HG03378 (cell line): ENCODE data around the gene PLXNA4.

Experiments
- ATAC-seq: cut with Tn5 transposase; IDR thresholded peaks from one replicate; pipeline ENCODE4 v1.9.1; 2021; ENCODE audit warnings: mild to moderate bottlenecking, moderate library complexity; ENCODE audit not compliant: unreplicated experiment

Gene PLXNA4

DNA sequence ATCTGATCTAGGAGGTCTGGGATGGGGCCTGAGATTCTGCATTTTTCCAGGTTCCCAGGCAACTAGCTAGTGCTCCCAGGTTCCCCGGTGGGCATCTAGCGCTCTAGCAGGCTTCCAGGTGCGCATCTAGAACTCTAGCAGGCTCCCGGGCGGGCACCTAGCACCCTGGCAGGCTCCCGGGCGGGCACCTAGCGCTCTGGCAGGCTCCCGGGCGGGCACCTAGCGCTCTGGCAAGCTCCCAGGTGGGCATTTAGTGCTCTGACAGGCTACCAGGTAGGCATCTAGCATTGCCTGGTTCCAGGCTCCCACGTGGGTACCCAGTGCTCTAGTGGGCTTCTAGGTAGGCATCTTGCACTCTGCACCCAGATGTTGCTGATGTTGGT is 414.7 kb downstream of the PLXNA4 start:
- no peak for ATAC-seq

DNA sequence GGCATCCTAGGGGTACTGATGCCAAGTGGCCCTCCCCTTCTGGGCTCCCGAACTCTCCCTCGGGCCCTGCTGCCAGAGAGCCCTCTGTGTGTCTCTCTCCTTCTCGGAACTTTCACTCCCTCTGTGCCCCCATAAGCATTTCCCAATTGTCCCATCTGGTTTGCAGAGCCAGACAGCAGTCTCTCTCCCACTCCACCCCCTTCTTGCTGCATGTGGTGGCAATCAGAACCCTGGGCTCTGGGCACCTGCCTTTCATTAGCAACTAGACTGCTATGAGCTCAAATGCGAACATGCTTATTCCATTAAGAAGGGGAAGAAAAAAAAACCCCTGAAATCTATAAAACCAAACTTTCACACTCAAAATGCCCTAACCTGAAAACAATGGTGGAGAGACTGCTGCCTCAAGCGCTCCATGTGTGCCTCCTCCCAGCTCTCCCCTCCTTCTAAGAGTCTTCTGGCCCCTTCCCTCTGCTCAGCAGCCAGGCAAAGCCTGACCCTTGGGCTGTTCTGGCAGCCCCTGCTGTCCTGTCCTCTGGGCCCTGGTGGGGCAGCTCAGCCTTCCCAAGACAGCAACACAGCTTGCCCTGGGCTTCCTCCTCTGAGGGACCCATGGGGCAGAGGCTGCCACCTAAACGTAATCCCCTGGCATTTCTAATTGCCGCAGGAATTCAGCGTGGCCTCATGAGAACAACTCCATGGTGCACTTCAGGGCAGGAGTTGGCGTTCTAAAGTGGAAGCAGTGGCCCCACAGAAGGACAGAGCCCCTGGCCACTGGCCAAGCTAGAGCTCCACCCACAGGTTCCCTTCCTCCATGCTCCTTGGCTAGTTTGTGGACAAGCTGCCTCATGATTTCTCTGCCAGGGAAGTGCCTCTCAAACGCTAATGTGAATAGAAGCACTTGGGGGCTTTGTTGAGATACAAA is 415.4 kb downstream of the PLXNA4 start:
- ATAC-seq: no peak

DNA sequence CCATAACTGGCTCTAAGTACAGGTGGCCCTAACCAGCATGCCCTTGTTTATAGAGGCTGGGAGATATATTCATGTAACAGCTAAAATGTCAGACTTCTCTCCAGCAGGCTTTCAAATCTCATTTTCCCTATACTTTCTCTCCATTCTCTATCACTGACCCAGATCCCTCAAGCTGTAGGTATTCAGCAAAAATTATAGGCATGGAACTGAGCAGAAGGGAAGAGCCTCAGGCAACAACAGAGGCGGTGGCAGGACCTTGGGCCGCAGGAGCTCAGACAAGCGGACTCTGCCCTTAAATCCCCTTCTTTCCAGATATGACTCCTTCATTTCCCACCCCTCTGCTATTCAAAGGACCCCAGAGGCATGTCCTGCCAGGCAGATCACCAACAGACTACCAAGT is 417.4 kb downstream of the PLXNA4 start:
- no peak for ATAC-seq

DNA sequence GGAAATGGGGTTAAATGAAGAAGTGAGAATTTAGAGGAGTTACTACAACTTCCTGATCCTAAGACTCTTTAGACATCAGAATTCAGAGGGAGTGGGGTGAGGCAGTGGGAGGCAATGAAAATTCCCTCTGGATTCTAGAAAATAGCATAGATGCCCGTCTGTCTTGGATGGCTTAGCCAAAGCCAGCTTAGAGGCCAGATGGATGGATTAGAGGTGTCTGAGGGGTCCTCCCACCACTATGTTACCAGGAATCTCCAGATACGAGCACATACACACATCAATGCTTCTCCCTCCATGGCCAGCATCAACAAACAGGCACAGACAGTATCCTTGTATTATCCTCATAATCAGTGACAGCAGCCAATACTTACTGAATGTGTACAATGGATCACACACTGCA is 418.1 kb downstream of the PLXNA4 start:
- no peak for ATAC-seq

DNA sequence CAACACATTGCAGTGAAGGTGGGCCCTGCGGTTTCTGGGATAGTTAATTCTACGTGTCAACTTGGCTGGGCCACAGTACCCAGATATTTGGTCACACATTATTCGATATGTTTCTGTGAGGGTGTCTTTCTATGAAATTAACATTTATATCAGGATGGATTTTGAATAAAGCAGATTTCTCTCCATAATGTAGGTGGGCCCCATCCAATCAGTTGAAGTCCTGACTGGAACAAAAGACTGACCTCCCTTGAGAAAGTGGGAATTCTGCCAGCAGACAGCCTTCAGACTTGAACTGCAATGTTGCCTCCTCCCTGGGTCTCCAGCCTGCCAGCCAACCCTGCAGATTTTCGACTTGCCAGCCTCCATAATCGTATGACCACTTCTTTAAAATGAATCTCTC is 420.6 kb downstream of the PLXNA4 start:
- ATAC-seq: no peak

DNA sequence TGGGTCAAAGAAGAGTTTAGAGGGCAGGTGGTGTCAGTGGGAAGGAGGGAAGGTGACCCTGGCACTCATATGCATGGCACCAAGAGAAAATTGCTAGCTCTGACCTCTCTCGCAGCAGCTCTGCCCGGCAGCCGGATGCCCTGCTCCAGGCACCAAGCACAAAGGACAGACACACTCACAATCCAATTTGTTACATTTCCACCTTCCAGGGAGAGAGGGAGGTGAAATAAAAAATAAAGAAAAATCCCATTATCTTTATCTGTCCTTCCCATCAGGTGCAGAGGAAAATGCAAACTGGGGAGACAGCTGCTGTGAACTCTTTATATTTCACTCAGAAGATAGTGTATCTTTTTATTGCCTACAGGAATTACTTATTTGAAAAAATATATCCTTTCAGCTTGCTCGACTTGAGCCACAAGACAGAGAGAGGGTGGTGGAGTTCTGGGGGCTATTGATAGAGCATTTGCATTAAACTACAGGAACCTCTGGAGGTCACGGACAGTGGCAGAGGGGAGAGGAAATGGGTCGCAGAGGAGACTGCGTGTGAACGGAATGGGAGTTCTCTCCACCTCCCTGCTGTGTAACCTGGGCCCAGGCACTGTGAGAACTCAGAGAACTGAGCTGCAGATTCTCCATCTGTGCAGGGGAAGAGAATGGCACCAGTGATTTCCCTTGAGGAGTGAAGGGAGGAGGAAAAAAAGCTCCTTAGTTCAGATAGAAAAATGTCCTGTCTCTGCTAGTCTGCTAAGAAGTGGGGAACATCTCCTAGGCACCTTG is 421.4 kb downstream of the PLXNA4 start:
- no peak for ATAC-seq

DNA sequence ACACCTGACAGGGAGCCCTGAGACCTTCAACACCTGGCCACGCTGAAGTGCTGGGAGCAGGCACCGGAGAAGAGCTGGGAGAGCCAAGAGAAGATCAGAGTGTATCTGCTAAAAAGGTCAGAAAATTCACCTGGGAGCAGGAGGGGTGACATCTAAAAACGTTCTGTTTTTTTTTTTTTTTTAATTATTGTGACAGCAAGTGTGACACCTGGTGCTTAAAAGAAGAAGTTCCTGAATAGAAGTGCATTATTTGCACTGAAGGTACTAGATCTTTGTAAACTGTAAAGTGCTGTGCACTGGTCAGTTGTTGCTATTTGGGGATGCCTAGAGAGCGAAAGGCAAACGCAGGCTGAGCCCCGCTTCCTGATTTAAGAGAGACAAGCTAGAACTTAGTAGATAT is 422.0 kb downstream of the PLXNA4 start:
- no peak for ATAC-seq

DNA sequence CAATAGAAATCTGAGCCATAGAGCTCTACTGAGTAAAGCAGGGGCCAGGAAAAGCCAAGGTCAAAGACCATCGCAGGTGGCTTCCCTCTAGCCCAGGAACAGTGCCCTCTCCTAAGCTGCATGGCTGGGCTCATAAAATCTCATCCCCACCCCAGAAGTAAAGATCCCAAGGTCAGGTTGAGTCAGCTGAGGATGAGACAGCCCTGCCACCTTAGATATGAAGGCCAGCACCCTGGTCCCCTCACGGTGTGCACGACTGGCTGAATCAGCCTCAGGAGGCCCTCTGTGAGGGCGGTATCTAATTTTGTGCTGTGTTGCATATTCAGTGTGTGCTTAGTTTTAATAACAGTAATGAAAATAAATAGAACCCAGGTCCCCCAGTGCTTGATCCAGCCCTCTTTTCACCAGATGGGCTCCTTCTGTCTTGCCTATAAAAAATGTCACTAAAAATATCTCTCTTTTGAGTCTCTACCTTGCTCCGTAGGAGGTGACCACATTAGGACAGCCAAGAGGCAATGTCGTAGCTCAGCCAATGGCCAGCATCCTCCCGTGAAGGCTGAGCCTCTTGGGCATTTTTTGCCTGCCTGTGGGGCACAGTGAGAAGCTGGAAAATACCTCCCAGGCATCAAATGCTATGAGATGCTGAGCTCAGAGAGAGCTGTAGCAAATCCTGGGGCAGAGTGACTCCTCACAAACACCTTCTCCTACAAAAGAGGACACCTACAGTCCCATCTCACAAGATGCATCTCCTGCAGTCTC is 424.0 kb downstream of the PLXNA4 start:
- ATAC-seq: no peak

DNA sequence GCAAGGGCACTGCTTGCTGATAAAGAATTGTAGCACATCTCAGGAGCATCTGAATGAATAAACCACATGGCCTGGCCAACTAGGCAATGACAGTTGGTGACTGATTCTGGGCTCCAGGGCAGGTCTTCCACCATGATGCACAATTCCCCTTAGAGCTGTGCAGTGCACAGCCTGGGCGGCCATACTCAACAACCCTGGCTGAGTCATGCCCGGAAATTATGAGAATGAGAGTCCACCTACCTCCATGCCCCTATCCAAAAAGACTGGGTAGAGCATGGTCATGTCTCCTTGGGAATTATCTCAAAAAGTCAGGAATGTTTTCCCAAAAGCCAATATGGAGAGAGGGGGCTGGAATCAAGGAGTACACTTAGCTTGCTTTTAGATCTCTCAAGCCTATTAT is 425.6 kb downstream of the PLXNA4 start:
- no peak for ATAC-seq

DNA sequence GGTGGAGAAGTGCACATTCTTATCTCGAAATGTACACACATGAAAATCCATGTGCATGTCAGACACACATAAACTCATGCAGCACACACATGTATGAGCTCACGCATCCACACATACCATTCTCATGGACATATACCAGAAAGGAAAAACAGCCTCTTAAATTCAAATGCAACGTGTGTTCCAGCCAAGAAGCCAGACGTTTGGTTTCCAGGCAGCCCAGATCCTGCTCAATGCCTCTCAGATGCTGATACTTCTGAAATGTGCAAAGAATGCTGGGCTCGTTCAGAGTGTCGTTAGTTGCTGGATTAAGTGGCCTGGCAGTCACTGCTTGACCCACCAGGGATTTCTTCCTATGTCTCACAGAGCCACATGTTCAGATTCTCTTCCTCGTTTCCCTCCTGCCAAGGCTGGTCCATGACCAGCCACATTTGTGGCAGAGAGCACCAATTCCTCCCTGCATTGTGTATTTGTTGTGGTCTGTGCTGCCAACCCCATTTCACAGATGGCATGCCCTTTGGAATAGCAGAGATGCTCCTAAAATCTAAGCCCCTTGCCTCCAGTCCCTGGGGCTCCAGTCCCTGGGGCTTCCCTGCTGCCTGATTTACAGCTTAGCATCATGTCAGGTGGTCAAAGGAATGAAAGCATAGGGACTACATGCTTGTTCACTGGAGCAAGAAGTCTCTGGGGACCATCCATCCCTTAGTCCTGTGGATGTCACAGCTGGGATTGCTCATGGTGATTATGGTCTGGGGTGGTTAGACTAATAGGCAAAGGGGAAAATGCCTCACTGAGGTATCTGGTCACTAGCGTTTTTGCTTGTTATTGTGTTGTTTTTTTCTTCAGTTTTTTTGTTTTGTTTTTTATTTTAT is 426.6 kb downstream of the PLXNA4 start:
- no peak for ATAC-seq

DNA sequence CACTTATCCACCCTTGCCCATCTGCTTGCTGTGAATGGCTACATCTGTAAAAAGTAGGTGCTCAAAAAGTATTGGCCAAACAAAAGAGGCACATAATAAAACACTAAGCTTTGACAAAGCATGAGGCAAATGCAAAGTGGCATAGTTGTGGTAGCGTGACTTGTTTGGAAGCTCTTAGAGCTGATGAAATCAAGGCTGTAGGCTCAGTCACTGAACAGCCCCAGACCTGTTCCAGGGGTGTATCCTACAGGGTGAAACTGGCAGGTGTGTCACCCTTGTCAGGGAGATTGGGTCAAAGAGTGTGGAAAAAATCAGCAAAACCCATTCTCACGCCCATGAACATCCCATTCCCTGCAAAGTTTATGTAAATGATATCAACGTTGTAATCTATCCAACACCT is 427.4 kb downstream of the PLXNA4 start:
- no peak for ATAC-seq

DNA sequence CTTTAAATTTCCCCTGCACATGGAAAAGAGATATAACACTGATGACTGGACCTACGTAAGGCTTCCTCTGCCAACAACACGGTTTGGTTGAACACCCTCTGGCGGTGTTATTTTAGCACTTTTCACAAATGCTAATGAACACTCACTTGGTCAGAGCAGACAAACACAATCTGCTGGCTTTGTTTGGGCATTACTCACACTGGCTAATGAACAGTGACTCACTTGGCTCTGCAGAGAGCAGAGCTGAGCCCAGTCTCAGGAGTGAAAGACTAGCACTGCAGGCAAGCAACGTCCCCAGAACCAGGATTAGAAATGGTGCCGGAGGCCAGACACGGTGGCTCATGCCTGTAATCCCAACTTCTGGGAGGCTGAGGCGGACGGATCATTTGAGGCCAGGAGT is 430.8 kb downstream of the PLXNA4 start:
- ATAC-seq: no peak

DNA sequence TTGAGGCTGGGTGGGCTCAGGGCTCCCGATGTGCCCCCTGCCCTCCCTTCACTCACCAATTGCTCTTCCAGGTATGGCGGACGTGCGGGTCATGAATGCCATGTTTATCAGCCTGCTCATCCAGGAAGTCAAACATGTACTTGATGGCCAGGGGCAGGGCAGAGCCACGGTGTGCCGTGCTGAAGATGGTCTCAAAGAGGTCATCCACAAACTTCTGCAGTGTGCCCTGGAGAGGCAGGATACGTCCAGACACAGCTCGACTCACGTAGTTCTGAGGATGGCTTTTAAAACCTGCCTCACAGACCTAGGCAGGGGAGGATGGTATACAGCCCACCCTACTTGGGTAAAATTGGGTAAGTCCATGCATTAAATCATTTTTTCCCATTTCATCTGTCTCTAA is 431.2 kb downstream of the PLXNA4 start:
- ATAC-seq: no peak

DNA sequence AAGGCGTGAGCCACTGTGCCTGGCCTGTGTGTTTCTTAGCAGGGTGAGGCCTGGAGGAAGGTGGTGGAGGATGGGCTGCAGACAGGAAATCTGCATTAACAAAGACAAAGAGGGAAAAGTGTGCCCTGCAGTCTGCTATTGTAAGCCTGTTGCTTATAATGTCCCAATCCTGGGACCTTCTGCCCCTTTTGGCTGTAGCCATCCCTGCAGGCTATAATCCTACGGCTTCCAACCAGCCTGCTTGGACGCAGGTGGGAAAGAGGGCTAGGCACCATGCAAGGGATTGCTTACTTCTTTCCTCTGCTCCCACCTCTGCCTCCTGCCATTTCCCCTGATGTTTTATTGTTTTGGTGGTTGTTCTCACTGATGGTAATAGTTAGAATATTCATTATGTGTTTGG is 434.3 kb downstream of the PLXNA4 start:
- no peak for ATAC-seq

DNA sequence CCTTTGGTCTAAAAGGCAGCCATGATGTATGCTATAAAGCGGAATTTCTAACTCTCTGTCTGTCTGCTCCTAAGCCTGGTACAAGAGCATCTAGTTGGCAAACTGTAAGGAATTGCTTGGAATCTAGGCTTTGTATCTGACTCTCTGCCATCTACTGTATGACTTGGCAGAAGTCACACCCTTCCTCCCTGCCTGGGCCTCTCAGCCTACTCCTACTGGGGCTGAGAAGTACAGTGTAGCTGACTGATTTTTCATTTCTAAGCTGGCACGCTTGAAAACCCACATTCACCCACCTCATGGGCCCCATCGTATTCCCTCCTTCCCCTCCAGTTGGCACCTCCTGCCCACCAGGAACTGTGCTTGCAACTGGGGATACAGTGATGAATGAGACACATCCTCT is 435.2 kb downstream of the PLXNA4 start:
- no peak for ATAC-seq

DNA sequence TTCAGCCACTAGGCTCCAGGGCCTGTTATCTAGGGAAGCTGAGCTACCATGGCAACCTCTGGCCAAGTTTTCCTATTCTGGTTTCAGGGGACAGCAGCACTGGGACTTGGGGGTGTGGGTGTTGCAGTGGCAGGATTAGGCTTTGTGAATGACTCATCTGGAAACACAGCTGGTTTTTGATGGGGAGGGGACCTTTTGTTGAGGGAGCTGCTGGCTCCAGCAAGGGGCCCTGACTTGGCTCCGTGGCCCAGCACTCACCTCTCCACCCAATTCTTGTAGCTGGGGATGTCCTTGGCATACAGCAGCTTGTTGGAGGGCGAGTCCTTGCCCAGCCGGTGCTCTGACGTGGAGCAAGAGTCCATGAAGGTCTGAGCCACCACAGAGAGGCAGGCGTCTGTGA is 435.9 kb downstream of the PLXNA4 start:
- ATAC-seq: no peak

DNA sequence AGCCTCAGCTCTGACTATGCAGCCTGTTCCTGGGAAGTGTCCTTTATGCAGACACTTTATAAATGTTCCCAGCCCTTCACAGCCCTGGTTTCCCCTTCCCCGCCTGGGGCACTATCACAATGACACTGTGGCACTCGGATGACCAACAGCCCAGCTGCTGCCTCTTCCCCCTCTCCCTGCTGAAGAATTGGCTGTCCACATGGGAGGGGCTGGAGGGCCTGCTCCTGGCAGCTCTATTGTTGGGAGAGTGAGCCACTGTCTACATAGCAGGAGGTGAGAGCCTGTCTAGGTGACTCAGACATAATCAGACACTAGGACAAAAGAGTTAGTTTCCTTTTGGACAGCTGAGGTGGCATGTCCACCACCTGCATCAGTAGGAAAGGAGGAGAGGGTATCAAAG is 437.5 kb downstream of the PLXNA4 start:
- no peak for ATAC-seq

DNA sequence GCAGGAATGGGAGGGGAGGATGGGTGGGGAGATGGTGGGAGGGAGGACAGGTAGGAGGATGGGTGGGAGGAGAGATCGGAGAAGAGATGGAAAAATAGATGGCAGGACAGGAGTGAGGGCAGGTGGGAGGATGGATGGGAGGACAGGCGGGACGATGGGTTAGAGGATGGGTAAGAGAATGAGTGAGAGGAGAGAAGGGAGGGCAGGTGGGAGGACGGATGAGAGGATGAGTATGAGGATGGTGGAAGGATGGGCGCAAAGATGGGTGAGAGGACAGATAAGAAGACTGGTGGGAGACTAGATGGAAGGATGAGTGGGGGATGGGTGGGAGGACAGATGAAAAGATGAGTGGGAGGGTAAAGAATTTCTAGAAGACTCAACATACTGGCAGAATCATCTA is 438.6 kb downstream of the PLXNA4 start:
- ATAC-seq: no peak

DNA sequence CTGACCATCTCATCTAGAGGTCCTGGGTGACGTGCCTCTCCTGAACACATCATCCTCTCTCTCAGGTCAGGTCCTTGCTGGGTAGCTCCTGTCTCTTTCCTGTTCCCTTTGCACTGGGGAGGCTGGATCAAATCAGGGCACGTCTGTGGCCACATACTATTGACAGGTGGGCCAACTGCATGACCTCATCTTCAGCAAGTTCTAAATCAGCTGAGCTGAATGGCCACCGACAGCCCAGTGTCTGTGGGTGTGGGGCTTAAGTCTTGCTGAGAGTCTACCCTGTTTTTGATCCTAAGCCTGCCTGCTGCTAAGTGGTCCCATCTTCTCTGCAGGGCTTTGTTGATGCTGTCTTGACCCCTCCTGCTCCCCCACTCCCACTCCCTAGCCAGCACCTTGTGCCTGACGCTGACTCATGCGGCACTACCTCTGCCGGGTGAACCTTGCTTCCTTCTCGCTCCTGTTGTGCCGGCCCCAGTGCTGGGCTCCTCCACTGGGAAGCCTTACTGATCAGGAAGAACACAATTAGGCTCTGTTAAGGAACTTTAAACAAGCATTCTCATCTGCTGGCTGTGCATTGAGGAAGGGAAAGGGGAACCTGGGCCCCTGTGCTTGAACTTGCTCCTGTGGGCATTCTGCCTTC is 440.4 kb downstream of the PLXNA4 start:
- no peak for ATAC-seq

DNA sequence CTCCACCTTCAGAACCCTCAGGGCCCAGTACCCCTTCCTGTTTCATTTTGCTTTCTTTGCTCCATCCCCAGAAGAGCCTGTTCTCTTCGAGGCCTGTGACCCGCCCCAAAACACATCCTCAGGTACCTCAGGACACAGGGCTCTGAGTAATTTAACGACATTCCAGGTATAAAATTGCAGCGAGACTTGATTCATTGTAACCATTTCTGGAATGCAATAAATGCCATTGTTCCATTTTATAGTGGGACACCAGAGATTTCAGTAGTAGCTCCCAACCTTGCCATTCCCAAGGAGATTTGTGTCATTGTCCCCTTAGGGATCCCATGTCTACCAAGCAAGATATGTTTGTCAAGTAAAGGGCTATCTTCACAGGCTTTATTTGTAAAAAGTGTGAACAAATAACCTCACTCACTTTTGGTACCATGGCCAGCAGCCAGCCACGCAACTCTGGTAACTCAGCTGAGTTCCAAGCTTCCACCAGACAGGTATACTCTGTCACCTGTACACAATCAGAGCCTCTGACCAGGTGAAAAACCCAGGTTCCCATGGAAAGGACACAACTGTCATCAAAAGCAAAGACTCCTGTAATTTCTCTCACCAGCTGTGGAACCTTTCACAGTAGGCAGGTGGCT is 441.3 kb downstream of the PLXNA4 start:
- no peak for ATAC-seq
